GM12872 (cell line): ENCODE data around the gene EFHD2.

Source experiments
- TF ChIP-seq, protein P1 (sequence below): IDR thresholded peaks from 3 replicates; pipeline ENCODE4 v1.5.1; 2011; ENCODE audit warnings: low read depth, mild to moderate bottlenecking, low read length, moderate library complexity; ENCODE audit not compliant: insufficient read depth

Gene EFHD2

GRCh38 chr1:15432324-15432723 lies 22.6 kb downstream of the EFHD2 start:
- TF ChIP-seq, protein P1, sequence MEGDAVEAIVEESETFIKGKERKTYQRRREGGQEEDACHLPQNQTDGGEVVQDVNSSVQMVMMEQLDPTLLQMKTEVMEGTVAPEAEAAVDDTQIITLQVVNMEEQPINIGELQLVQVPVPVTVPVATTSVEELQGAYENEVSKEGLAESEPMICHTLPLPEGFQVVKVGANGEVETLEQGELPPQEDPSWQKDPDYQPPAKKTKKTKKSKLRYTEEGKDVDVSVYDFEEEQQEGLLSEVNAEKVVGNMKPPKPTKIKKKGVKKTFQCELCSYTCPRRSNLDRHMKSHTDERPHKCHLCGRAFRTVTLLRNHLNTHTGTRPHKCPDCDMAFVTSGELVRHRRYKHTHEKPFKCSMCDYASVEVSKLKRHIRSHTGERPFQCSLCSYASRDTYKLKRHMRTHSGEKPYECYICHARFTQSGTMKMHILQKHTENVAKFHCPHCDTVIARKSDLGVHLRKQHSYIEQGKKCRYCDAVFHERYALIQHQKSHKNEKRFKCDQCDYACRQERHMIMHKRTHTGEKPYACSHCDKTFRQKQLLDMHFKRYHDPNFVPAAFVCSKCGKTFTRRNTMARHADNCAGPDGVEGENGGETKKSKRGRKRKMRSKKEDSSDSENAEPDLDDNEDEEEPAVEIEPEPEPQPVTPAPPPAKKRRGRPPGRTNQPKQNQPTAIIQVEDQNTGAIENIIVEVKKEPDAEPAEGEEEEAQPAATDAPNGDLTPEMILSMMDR, result no peak

- TF ChIP-seq, protein P1, result no peak
These were observed 23.8 kb downstream of the EFHD2 start for GRCh38 chr1:15433471-15433870.

GRCh38 chr1:15435239-15436077 lies 25.8 kb downstream of the EFHD2 start:
- TF ChIP-seq, protein P1, result no peak

DNA sequence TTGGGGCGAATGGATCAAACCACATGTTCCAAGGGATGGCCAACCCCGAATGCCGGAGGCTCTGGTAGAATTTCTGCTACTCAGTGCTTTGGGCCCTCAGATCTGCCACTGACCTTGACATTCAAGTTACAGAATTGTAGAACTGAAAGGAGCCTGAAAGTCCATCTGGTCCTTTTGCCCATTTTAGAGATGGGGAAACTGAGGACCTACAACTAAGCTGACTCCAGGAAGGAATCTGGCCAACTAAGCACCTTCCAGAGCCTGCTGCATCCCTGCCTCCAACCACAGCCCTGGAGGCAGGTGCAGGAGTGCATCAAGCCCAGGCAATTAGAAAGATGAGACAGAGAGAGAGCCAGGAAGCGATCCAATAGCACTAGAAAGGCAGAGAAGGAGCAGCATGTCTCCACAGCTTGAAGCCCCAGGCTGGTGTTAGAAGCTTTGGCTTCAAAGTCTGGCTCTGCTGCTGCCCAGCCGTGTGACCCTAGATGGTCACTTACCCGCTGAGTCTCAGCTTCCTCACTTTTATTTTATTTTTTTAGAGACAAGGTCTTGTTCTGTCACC lies 27.3 kb downstream of the EFHD2 start:
- TF ChIP-seq, protein P1, result no peak

GRCh38 chr1:15439325-15439724 lies 29.6 kb downstream of the EFHD2 start:
- TF ChIP-seq, protein P1, result no peak

- TF ChIP-seq, protein P1, result no peak
These were observed 30.7 kb downstream of the EFHD2 start for GRCh38 chr1:15440357-15440756.

GRCh38 chr1:15441247-15441646 lies 31.6 kb downstream of the EFHD2 start:
- TF ChIP-seq, protein P1, result no peak
